HepG2 (cell line): ENCODE data around the gene KCTD19. TPM values are rescaled to one million over a fixed set of nuclear protein-coding genes. Genes with fewer than 3 reads are reported as not detected.

ENCODE experiments used
- ADNP ChIP-seq: sonication (generic); formaldehyde crosslinking; IDR thresholded peaks from 2 replicates; pipeline ENCODE4 v1.4.0; 2020; ENCODE audit warnings: missing genetic modification reagents
- AGO2 ChIP-seq: fragments of 200-400 bp; formaldehyde crosslinking; optimal IDR thresholded peaks from 2 replicates; pipeline ENCODE3; 2017; ENCODE audit warnings: mild to moderate bottlenecking, low read depth, low read length, moderate library complexity
- CTCF ChIP-seq: sonication (generic); formaldehyde crosslinking; IDR thresholded peaks from 2 replicates; pipeline ENCODE4 v1.5.0; 2020; ENCODE audit warnings: mild to moderate bottlenecking, missing genetic modification reagents, moderate library complexity
- FOSL2 ChIP-seq: sonication (generic); formaldehyde crosslinking; IDR thresholded peaks from 2 replicates; pipeline ENCODE4 v1.4.0; 2020; ENCODE audit warnings: missing genetic modification reagents
- GATA4 ChIP-seq: sonication (generic); IDR thresholded peaks from 2 replicates; pipeline ENCODE4 v1.6.1; 2016; ENCODE audit warnings: antibody characterized with exemption, low read depth, borderline replicate concordance
- POLR2G ChIP-seq: fragments of 200-400 bp; formaldehyde crosslinking; IDR thresholded peaks from 2 replicates; pipeline ENCODE4 v1.6.1; 2018; ENCODE audit warnings: mild to moderate bottlenecking, low read depth, low read length, moderate library complexity
- RBM22 ChIP-seq: fragments of 200-400 bp; formaldehyde crosslinking; optimal IDR thresholded peaks from 2 replicates; pipeline ENCODE3; 2017; ENCODE audit warnings: mild to moderate bottlenecking, low read length, moderate library complexity
- RFX1 ChIP-seq: fragments of 450-650 bp; IDR thresholded peaks from 2 replicates; pipeline ENCODE4 v1.6.1; 2017
- SMAD9 ChIP-seq: sonication (generic); formaldehyde crosslinking; IDR thresholded peaks from 2 replicates; pipeline ENCODE4 v1.5.1; 2020; ENCODE audit warnings: mild to moderate bottlenecking, missing genetic modification reagents
- TAF15 ChIP-seq: fragments of 200-400 bp; formaldehyde crosslinking; IDR thresholded peaks from one replicate; pipeline ENCODE4 v1.6.1; 2018; ENCODE audit warnings: mild to moderate bottlenecking, low read depth, low read length; ENCODE audit not compliant: poor library complexity, severe bottlenecking
- ZFP91 ChIP-seq: sonication (generic); formaldehyde crosslinking; IDR thresholded peaks from 2 replicates; pipeline ENCODE4 v1.9.0; 2022; ENCODE audit warnings: missing genetic modification reagents, mild to moderate bottlenecking, borderline replicate concordance
- ZFY ChIP-seq: sonication (generic); formaldehyde crosslinking; IDR thresholded peaks from 2 replicates; pipeline ENCODE4 v1.4.0; 2020; ENCODE audit warnings: missing genetic modification reagents
- ZNF142 ChIP-seq: sonication (generic); formaldehyde crosslinking; IDR thresholded peaks from 2 replicates; pipeline ENCODE4 v1.4.0; 2020; ENCODE audit warnings: missing genetic modification reagents
- ZNF263 ChIP-seq: sonication (generic); formaldehyde crosslinking; IDR thresholded peaks from 2 replicates; pipeline ENCODE4 v1.4.0; 2020; ENCODE audit warnings: missing genetic modification reagents
- ZNF790 ChIP-seq: sonication (generic); formaldehyde crosslinking; IDR thresholded peaks from 2 replicates; pipeline ENCODE4 v1.8.0; 2022; ENCODE audit warnings: missing genetic modification reagents, mild to moderate bottlenecking, borderline replicate concordance
- polyA plus RNA-seq, 8 experiments: library from polyadenylated mRNA; depleted of rRNA in 3 of 8; stranded (reverse) in 7 of 8; unstranded in 1 of 8; fragments of >200 nt; fragmentation: Illumina TruSeq in 4 of 8; extraction: Trizol in 4 of 8; gene quantifications; 2 replicates each; pipeline versions ENCODE4 v1.2.1 to v1.2.3, GENCODE V29; 2011 to 2016; ENCODE audit warnings: low read depth in 4 of 8, missing spikeins in 1 of 8, mixed read lengths in 1 of 8; ENCODE audit not compliant: insufficient read depth in 1 of 8
- total RNA-seq, 5 experiments: library from RNA; depleted of rRNA; stranded (reverse); fragments of >200 nt; fragmentation: Illumina TruSeq; extraction: Trizol; gene quantifications; 2 replicates each; pipeline ENCODE4 v1.2.3, GENCODE V29; 2016; ENCODE audit warnings: low read depth in 1 of 5
- TF ChIP-seq, protein P1 (sequence below): sonication (generic); formaldehyde crosslinking; IDR thresholded peaks from 2 replicates; pipeline ENCODE4 v1.4.0; 2020; ENCODE audit warnings: missing genetic modification reagents, borderline replicate concordance
- TF ChIP-seq, protein P2 (sequence below), 2 experiments: fragments of 450-650 bp in 1 of 2; sonication (generic) in 1 of 2; formaldehyde crosslinking; IDR thresholded peaks; 2 replicates each; pipeline versions ENCODE4 v1.5.0 to v1.8.0; 2020 to 2022; ENCODE audit warnings: mild to moderate bottlenecking in 1 of 2, missing genetic modification reagents in 1 of 2

The KCTD19 gene
- total and polyA plus RNA-seq, 2 of the 13 experiments (the other 11 are each of a cell fraction or from before 2014, with no cell fraction given), result not detected

DNA sequence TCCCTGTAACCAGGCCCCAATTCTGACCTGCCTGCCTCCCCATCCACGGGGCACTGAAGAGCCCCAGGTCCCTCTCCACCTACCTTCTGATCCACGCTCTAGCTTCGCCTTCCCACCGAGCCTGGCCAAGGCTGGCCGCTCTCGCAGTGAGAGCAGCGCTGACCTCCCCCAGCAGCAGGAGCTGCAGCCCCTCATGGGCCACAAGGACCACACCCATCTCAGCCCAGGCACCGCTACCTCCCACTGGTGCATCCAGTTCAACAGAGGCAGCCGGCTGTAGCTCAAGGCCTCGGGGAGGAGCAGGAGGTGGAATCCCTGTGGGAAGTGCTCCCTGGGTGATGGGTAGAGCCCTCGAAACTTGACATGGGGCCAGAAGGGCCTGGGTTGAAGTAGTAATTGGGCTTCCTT, 55.6 kb downstream of the KCTD19 start (continued):
- peak; percentile 24; the same call in 1 of the 2 replicates for TF ChIP-seq ZFP91 (CRISPR knock-in tag)
- TF ChIP-seq TAF15, result peak; percentile 29
- no peak for TF ChIP-seq ZNF142
- TF ChIP-seq FOSL2 (CRISPR knock-in tag), result no peak
- TF ChIP-seq RFX1, result no peak
- TF ChIP-seq AGO2, result peak; percentile 98
- peak; percentile 6 for TF ChIP-seq RBM22
- TF ChIP-seq GATA4, result no peak
- TF ChIP-seq, protein P1, sequence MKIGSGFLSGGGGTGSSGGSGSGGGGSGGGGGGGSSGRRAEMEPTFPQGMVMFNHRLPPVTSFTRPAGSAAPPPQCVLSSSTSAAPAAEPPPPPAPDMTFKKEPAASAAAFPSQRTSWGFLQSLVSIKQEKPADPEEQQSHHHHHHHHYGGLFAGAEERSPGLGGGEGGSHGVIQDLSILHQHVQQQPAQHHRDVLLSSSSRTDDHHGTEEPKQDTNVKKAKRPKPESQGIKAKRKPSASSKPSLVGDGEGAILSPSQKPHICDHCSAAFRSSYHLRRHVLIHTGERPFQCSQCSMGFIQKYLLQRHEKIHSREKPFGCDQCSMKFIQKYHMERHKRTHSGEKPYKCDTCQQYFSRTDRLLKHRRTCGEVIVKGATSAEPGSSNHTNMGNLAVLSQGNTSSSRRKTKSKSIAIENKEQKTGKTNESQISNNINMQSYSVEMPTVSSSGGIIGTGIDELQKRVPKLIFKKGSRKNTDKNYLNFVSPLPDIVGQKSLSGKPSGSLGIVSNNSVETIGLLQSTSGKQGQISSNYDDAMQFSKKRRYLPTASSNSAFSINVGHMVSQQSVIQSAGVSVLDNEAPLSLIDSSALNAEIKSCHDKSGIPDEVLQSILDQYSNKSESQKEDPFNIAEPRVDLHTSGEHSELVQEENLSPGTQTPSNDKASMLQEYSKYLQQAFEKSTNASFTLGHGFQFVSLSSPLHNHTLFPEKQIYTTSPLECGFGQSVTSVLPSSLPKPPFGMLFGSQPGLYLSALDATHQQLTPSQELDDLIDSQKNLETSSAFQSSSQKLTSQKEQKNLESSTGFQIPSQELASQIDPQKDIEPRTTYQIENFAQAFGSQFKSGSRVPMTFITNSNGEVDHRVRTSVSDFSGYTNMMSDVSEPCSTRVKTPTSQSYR (CRISPR knock-in tag), result no peak
- peak; percentile 87 for TF ChIP-seq ZNF263 (CRISPR knock-in tag)
- TF ChIP-seq ZNF790 (CRISPR knock-in tag), result no peak
- peak; percentile 72; the same call in 1 of the 2 replicates for TF ChIP-seq POLR2G
- TF ChIP-seq, protein P2, sequence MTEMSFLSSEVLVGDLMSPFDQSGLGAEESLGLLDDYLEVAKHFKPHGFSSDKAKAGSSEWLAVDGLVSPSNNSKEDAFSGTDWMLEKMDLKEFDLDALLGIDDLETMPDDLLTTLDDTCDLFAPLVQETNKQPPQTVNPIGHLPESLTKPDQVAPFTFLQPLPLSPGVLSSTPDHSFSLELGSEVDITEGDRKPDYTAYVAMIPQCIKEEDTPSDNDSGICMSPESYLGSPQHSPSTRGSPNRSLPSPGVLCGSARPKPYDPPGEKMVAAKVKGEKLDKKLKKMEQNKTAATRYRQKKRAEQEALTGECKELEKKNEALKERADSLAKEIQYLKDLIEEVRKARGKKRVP (CRISPR knock-in tag; IDR thresholded peaks at IDR 0.05), result no peak
- TF ChIP-seq CTCF (CRISPR knock-in tag), result no peak
- no peak for TF ChIP-seq ADNP (CRISPR knock-in tag)
- no peak for TF ChIP-seq SMAD9
- TF ChIP-seq ZFY, result 0 out of 2 replicates have a peak, but pooled peaks have one; percentile 6
